K562 (cell line): ENCODE data around the gene PAQR6. TPM values are rescaled to one million over a fixed set of nuclear protein-coding genes. Genes with fewer than 3 reads are reported as not detected.

Source experiments
- ADNP ChIP-seq: fragments of 200-800 bp; sonication (Bioruptor generic); IDR thresholded peaks from 2 replicates; pipeline ENCODE4 v1.6.1; 2016; ENCODE audit warnings: missing genetic modification characterization, missing compliant biosample characterization
- BCL6 ChIP-seq: fragments of 250-450 bp; sonication (Bioruptor Pico); IDR thresholded peaks from 2 replicates; pipeline ENCODE4 v1.4.0; 2020
- BDP1 ChIP-seq: IDR thresholded peaks from 3 replicates; pipeline ENCODE4 v1.6.1; 2011; ENCODE audit not compliant: insufficient read length, insufficient read depth
- DNMT1 ChIP-seq: fragments of 450-650 bp; IDR thresholded peaks from 2 replicates; pipeline ENCODE4 v1.6.1; 2016; ENCODE audit warnings: antibody characterized with exemption, mild to moderate bottlenecking
- ILF3 ChIP-seq: fragments of 450-650 bp; IDR thresholded peaks from 2 replicates; pipeline ENCODE4 v1.6.1; 2018; ENCODE audit warnings: antibody characterized with exemption, mild to moderate bottlenecking, moderate library complexity, borderline replicate concordance
- KLF16 ChIP-seq: IDR thresholded peaks from 2 replicates; pipeline ENCODE4 v1.6.1; 2016; ENCODE audit warnings: antibody characterized with exemption
- NCOA1 ChIP-seq: fragments of 450-650 bp; IDR thresholded peaks from 2 replicates; pipeline ENCODE4 v1.6.1; 2016; ENCODE audit warnings: low read depth
- NFYB ChIP-seq: IDR thresholded peaks from 2 replicates; pipeline ENCODE4 v1.6.1; 2011; ENCODE audit warnings: mild to moderate bottlenecking, moderate library complexity; ENCODE audit not compliant: insufficient read length; ENCODE audit errors: extremely low read depth
- NR3C1 ChIP-seq: sonication (generic); formaldehyde crosslinking; IDR thresholded peaks from 2 replicates; pipeline ENCODE4 v1.8.1; 2022; ENCODE audit warnings: missing genetic modification reagents
- PHTF2 ChIP-seq: fragments of 250-450 bp; sonication (Bioruptor Pico); IDR thresholded peaks from 2 replicates; pipeline ENCODE4 v1.5.0; 2021; ENCODE audit warnings: mild to moderate bottlenecking
- PRMT5 ChIP-seq: sonication (generic); formaldehyde crosslinking; IDR thresholded peaks from 2 replicates; pipeline ENCODE4 v1.5.0; 2020; ENCODE audit warnings: missing genetic modification reagents
- RBM14 ChIP-seq: fragments of 200-400 bp; formaldehyde crosslinking; IDR thresholded peaks from 2 replicates; pipeline ENCODE4 v1.6.1; 2018; ENCODE audit warnings: low read depth, mild to moderate bottlenecking, low read length, moderate library complexity, borderline replicate concordance; ENCODE audit not compliant: insufficient read depth
- RBM15 ChIP-seq: fragments of 200-400 bp; formaldehyde crosslinking; IDR thresholded peaks from 2 replicates; pipeline ENCODE4 v1.6.1; 2018; ENCODE audit warnings: mild to moderate bottlenecking, low read length, moderate library complexity; ENCODE audit not compliant: insufficient read depth
- SREBF1 ChIP-seq: fragments of 150-350 bp; IDR thresholded peaks from 2 replicates; pipeline ENCODE4 v1.6.1; 2014; ENCODE audit warnings: antibody characterized with exemption, low read depth, low read length, borderline replicate concordance
- SRF ChIP-seq, 2 experiments: fragments of 250-450, 450-650 bp in 1 of 2; sonication (Bioruptor Pico) in 1 of 2; sonication (generic) in 1 of 2; formaldehyde crosslinking; IDR thresholded peaks; 2 replicates each; pipeline versions ENCODE4 v1.5.0 to v1.5.1; 2020 to 2022; ENCODE audit warnings: mild to moderate bottlenecking in 1 of 2, missing genetic modification reagents in 1 of 2
- TCF7L2 ChIP-seq: fragments of 150-350 bp; IDR thresholded peaks from 2 replicates; pipeline ENCODE4 v1.6.1; 2016; ENCODE audit warnings: low read depth, mild to moderate bottlenecking, low read length, moderate library complexity
- ZBTB7A ChIP-seq: IDR thresholded peaks from 2 replicates; pipeline ENCODE4 v1.6.1; 2011; ENCODE audit warnings: low read depth, mild to moderate bottlenecking, low read length, moderate library complexity, borderline replicate concordance; ENCODE audit not compliant: control insufficient read depth
- ZNF583 ChIP-seq: fragments of 250-450 bp; sonication (Bioruptor Pico); IDR thresholded peaks from 2 replicates; pipeline ENCODE4 v1.4.0; 2020
- ZNF75A ChIP-seq: fragments of 450-650 bp; formaldehyde crosslinking; IDR thresholded peaks from 2 replicates; pipeline ENCODE4 v1.4.0; 2020; ENCODE audit warnings: mild to moderate bottlenecking
- polyA plus RNA-seq, 8 experiments: library from polyadenylated mRNA; depleted of rRNA in 4 of 8; stranded (reverse) in 5 of 8; unstranded in 3 of 8; fragments of >200 nt; fragmentation: Nextera tagmentation in 2 of 8; fragmentation: Illumina TruSeq in 1 of 8; extraction: Ambion mirVana in 2 of 8; extraction: Trizol in 1 of 8; gene quantifications; 2 replicates each; pipeline versions ENCODE4 v1.2.1 to v1.2.3, GENCODE V29; 2011 to 2014; ENCODE audit warnings: inconsistent platforms in 1 of 8, missing spikeins in 1 of 8
- total RNA-seq, 7 experiments: library from RNA; depleted of rRNA in 6 of 7; stranded (reverse); fragments of >200 nt in 6 of 7; fragmentation: Illumina TruSeq in 2 of 7; extraction: Trizol in 2 of 7; gene quantifications; 2 replicates each; pipeline versions ENCODE4 v1.2.1 to v1.2.3, GENCODE V29; 2011 to 2021; ENCODE audit warnings: low replicate concordance in 1 of 7
- TF ChIP-seq, protein P1 (sequence below), 2 experiments: fragments of 150-350 bp in 1 of 2; IDR thresholded peaks; 2 replicates each; pipeline ENCODE4 v1.6.1; 2012 to 2016; ENCODE audit warnings: low read depth in 2 of 2, low read length in 2 of 2, mild to moderate bottlenecking in 1 of 2, moderate library complexity in 1 of 2
- TF ChIP-seq, protein P2 (sequence below): fragments of 250-450 bp; sonication (Bioruptor Pico); IDR thresholded peaks from 2 replicates; pipeline ENCODE4 v1.5.0; 2020; ENCODE audit warnings: mild to moderate bottlenecking, borderline replicate concordance

The PAQR6 gene
- total and polyA plus RNA-seq, 9 of the 15 experiments (the other 6 are each of a cell fraction or from before 2014, with no cell fraction given) = 0.07 to 1.8 (median 0.62) TPM

- TF ChIP-seq BDP1 (no peak), NR3C1 (CRISPR knock-in tag) (no peak), ADNP (tag) (no peak), SRF (CRISPR knock-in tag; IDR thresholded peaks at IDR 0.05) (no peak; a peak in 1 of 4 replicates), PRMT5 (CRISPR knock-in tag) (no peak), ZNF583 (0 out of 2 replicates have a peak, but pooled peaks have one; percentile 17), DNMT1 (no peak; the same call in 1 of the 2 replicates), ILF3 (no peak), KLF16 (no peak), ZNF75A (CRISPR knock-in tag) (no peak), RBM14 (no peak), NCOA1 (no peak), TCF7L2 (no peak), BCL6 (CRISPR knock-in tag) (no peak), ZBTB7A (peak; percentile 54; the same call in 1 of the 2 replicates), SREBF1 (no peak), PHTF2 (no peak), RBM15 (no peak), NFYB (peak; percentile 97)
- TF ChIP-seq, protein P1, sequence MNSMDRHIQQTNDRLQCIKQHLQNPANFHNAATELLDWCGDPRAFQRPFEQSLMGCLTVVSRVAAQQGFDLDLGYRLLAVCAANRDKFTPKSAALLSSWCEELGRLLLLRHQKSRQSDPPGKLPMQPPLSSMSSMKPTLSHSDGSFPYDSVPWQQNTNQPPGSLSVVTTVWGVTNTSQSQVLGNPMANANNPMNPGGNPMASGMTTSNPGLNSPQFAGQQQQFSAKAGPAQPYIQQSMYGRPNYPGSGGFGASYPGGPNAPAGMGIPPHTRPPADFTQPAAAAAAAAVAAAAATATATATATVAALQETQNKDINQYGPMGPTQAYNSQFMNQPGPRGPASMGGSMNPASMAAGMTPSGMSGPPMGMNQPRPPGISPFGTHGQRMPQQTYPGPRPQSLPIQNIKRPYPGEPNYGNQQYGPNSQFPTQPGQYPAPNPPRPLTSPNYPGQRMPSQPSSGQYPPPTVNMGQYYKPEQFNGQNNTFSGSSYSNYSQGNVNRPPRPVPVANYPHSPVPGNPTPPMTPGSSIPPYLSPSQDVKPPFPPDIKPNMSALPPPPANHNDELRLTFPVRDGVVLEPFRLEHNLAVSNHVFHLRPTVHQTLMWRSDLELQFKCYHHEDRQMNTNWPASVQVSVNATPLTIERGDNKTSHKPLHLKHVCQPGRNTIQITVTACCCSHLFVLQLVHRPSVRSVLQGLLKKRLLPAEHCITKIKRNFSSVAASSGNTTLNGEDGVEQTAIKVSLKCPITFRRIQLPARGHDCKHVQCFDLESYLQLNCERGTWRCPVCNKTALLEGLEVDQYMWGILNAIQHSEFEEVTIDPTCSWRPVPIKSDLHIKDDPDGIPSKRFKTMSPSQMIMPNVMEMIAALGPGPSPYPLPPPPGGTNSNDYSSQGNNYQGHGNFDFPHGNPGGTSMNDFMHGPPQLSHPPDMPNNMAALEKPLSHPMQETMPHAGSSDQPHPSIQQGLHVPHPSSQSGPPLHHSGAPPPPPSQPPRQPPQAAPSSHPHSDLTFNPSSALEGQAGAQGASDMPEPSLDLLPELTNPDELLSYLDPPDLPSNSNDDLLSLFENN (IDR thresholded peaks at IDR 0.05; ENCODE audit: low read depth in 2 of 2, low read length in 2 of 2) = no peak
- TF ChIP-seq, protein P2, sequence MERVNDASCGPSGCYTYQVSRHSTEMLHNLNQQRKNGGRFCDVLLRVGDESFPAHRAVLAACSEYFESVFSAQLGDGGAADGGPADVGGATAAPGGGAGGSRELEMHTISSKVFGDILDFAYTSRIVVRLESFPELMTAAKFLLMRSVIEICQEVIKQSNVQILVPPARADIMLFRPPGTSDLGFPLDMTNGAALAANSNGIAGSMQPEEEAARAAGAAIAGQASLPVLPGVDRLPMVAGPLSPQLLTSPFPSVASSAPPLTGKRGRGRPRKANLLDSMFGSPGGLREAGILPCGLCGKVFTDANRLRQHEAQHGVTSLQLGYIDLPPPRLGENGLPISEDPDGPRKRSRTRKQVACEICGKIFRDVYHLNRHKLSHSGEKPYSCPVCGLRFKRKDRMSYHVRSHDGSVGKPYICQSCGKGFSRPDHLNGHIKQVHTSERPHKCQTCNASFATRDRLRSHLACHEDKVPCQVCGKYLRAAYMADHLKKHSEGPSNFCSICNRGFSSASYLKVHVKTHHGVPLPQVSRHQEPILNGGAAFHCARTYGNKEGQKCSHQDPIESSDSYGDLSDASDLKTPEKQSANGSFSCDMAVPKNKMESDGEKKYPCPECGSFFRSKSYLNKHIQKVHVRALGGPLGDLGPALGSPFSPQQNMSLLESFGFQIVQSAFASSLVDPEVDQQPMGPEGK (CRISPR knock-in tag) = no peak
Measured at GRCh38 chr1:156212833-156213643, 34.8 kb downstream of the PAQR6 start, which contains the start of gene PMF1 (continued).
